Occipital lobe (tissue), 2 donors: ENCODE results near the gene ARVCF. TPM values are rescaled to one million over a fixed set of nuclear protein-coding genes. Genes with fewer than 3 reads are reported as not detected.

Experiments used
- DNase-seq: peaks from one replicate; lab custom pipeline; 2025; lab: John Stamatoyannopoulos, UW
- total RNA-seq: library from RNA; depleted of rRNA; stranded (reverse); fragments of >200 nt; gene quantifications from one replicate; pipeline ENCODE4 v1.2.3, GENCODE V29; 2014

The ARVCF gene
- total RNA-seq, 1 donor from 2014 or later: 47.3 TPM

- DNase-seq: no peak
Measured at GRCh38 chr22:19963863-19964642, 52.6 kb downstream of the ARVCF start.

GRCh38 chr22:19962909-19963806, 53.5 kb downstream of the ARVCF start:
- DNase-seq: no peak

GRCh38 chr22:19962246-19962908, 54.2 kb downstream of the ARVCF start:
- DNase-seq: peak; percentile 72

- no peak for DNase-seq
Measured at GRCh38 chr22:19961868-19962245, 54.8 kb downstream of the ARVCF start.

GRCh38 chr22:19961201-19961580, 55.4 kb downstream of the ARVCF start:
- no peak for DNase-seq

GRCh38 chr22:19960491-19961200, 56.0 kb downstream of the ARVCF start:
- DNase-seq: no peak

- DNase-seq: no peak
Measured at GRCh38 chr22:19959587-19960490, 56.8 kb downstream of the ARVCF start.

GRCh38 chr22:19959043-19959586, 57.5 kb downstream of the ARVCF start:
- no peak for DNase-seq

- DNase-seq: no peak
Measured at GRCh38 chr22:19958083-19959042, 58.3 kb downstream of the ARVCF start.

- no peak for DNase-seq
Measured at GRCh38 chr22:19957445-19957844, 59.2 kb downstream of the ARVCF start.

GRCh38 chr22:19955241-19956128, 61.1 kb downstream of the ARVCF start:
- no peak for DNase-seq

- DNase-seq: no peak
Measured at GRCh38 chr22:19951346-19951745, 65.3 kb downstream of the ARVCF start.

GRCh38 chr22:19948057-19948760, 68.4 kb downstream of the ARVCF start:
- no peak for DNase-seq

GRCh38 chr22:19943082-19944026, 73.3 kb downstream of the ARVCF start:
- DNase-seq: no peak

GRCh38 chr22:19942157-19943081, 74.2 kb downstream of the ARVCF start:
- DNase-seq: no peak
